Measurements from ENCODE around the gene PPP1CA. TPM values are rescaled to one million over a fixed set of nuclear protein-coding genes. Genes with fewer than 3 reads are reported as not detected.
"Not testable (repeated sequence)": the region's sequence is repeated elsewhere in the genome, so short reads cannot be mapped to it uniquely, and the experiment has no call there.

Gene PPP1CA
- total RNA-seq, 1 donor from 2014 or later: 347 TPM

GRCh38 chr11:67435031-67435726 lies 33.5 kb upstream of the PPP1CA start:
- intact Hi-C loops (cut with micrococcal nuclease): no loop called here

GRCh38 chr11:67434395-67434881 lies 32.8 kb upstream of the PPP1CA start:
- intact Hi-C loops (cut with micrococcal nuclease): no loop called here

DNA sequence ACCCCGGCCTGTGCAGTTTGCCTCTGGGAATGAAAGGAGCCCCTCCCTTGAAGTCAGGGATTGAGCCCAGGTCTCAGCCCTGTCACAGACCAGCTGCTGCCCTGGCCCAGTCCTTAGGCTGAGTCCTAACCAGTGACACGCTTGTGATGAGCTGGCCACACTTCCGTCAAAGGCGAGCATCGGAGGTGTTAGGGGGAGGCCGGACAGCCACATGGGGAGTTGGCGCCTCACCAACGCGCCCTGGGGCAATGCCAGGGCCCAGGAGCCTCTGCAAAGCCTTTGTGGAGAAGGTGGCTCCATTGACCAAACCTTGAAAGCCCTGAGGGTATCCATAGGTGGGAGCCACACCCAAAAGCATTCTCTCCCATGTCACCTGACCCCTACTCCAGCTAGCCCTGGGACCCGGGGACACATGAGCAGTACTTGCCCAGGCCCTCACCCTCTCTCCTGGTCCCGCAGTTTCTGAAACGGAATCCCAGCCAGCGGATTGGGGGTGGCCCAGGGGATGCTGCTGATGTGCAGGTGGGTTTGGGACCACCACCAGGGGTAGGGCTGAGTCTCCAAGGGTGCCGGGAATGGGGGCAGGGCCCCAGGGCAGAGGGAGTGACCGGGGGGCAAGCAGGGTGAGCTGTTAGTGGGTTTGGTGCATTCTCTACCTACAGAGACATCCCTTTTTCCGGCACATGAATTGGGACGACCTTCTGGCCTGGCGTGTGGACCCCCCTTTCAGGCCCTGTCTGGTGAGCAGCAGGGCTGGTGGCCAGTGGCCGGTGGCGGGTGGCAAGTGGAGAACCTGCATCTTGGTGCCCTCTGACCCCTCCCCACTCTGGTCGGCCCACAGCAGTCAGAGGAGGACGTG lies 32.1 kb upstream of the PPP1CA start:
- intact Hi-C loops (cut with micrococcal nuclease): no loop called here

GRCh38 chr11:67432655-67433349 lies 31.1 kb upstream of the PPP1CA start:
- intact Hi-C loops (cut with micrococcal nuclease): no loop called here

- intact Hi-C loops (cut with micrococcal nuclease): no loop called here
These were observed 29.9 kb upstream of the PPP1CA start for GRCh38 chr11:67431346-67432249.

DNA sequence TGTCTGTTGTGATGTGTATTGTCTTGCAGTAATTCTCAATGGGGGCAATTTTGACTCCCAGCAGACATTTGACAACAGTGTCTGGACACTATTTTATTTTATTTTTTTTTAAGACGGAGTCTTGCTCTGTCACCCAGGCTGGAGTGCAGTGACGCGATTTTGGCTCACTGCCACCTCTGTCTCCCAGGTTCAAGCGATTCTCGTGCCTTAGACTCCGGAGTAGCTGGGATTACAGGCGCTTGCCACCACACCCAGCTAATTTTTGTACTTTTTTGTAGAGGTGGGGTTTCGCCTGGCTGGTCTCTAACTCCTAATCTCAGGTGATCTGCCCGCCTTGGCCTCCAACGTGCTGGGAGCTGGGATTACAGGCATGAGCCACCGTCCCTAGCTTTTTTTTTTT lies 28.1 kb upstream of the PPP1CA start:
- intact Hi-C loops (cut with micrococcal nuclease): no loop called here

DNA sequence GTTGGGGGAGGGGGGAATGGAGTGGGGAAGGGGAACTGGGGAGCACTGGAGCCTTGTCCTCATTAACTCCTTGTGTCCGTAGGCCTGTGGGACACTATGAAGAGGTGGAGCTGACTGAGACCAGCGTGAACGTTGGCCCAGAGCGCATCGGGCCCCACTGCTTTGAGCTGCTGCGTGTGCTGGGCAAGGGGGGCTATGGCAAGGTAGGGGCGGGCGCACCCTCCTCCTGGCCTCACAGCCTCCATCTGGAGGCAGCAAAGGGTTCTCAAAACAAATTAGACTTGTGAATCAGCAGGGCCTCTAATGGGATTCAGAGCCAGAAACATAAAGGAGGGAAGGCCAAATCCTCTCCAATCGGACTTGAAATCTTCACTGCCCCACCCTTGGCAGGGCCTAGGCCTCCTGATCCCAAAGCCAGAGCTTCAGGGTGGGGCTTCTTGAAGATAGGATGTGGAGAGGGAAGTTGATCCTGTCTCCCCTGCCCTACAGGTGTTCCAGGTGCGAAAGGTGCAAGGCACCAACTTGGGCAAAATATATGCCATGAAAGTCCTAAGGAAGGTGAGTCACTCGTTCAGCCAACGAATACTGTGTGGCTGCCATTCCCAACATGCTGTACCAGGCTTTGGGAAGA lies 27.5 kb upstream of the PPP1CA start:
- intact Hi-C loops (cut with micrococcal nuclease): no loop called here

DNA sequence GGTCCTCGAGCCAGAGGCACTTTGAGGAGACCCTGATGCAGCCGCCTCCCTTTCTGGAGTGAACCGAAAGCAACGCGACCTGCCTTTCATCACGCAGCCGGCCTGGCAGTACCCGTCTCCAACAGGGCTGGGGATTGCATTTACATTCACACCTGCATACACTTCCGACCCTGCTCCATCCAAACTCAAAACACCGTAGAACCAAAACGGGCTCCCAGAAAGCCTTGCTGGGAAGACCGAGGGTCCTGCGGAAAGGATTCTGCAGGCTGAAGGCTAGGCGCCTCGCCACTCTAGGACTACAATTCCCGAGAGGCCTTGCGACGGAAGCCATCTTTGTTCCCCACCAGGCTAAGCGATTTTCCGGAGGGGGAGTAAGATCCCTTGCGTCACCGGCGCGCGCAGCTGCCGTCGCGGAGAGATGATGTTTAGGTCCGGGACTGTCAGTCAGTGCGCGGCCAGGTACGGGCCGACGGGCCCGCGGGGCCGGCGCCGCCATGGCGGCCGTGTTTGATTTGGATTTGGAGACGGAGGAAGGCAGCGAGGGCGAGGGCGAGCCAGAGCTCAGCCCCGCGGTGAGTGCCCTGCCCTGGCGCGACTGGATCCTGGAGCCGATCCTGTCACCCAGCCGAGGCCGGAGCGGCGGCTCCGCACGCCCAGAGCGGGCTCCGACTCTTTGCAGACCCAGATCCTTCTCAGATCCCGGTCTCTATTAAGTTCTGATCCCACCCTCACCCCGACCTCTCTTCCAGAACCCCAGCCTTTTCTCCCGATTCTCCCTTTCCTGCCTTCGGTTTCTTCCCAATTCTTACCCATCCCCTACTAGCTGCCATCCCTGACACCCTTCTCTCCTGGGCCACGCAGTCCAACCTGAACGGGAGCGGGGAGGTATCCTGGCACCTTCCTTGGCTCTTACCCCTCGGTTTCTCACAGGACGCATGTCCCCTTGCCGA lies 26.7 kb upstream of the PPP1CA start, which contains the start of gene RPS6KB2:
RPS6KB2 (plus strand) TSS at position 443 of the 950 bp plus-strand sequence; CDS start at position 495, 52 bp downstream.
- intact Hi-C loops (cut with micrococcal nuclease): loop anchor here (1.0 kb wide), 7 partner anchors 8 to 80 kb away; partner anchors contain the start of genes CDK2AP2, POLD4 and TMEM134

DNA sequence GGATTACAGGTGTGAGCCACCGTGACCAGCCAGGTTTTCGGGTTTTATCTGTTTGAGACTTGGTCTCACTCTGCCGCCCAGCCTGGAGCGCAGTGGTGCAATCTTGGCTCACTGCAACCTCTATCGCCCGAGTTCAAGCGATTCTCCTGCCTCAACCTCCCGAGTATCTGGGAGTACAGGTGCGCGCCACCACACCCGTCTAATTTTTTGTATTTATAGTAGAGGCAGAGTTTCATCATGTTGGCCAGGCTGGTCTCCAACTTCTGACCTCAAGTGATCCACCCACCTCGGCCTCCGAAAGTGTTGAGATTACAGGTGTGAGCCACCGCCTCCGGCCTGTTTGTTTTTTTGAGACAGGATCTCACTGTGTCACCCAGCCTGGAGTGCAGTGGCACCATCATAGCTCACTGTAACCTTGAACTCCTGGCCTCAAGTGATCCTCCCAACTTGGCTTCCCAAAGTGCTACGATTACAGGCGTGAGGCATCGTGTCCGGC lies 25.8 kb upstream of the PPP1CA start:
- intact Hi-C loops (cut with micrococcal nuclease): not testable (repeated sequence)

DNA sequence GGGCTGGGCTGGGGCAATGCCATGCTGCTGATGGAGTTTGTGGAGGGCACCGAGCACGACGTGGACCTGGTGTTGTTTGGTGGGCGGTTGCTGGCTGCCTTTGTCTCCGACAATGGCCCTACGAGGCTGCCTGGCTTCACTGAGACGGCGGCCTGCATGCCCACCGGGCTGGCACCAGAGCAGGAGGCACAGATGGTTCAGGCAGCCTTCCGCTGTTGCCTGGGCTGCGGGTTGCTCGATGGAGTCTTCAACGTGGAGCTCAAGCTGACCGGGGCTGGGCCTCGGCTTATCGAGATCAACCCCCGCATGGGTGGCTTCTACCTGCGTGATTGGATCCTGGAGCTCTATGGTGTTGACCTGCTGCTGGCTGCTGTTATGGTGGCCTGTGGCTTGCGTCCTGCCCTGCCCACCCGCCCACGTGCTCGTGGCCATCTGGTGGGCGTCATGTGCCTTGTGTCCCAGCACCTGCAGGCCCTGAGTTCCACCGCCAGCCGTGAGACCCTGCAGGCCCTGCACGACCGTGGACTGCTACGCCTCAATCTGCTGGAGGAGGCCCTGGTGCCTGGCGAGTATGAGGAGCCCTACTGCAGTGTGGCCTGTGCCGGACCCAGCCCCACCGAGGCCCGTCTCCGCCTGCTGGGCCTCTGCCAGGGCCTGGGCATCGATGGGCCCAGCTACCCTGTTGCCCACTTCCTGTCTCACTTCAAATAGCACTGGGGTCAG lies 22.4 kb upstream of the PPP1CA start:
- intact Hi-C loops (cut with micrococcal nuclease): no loop called here

DNA sequence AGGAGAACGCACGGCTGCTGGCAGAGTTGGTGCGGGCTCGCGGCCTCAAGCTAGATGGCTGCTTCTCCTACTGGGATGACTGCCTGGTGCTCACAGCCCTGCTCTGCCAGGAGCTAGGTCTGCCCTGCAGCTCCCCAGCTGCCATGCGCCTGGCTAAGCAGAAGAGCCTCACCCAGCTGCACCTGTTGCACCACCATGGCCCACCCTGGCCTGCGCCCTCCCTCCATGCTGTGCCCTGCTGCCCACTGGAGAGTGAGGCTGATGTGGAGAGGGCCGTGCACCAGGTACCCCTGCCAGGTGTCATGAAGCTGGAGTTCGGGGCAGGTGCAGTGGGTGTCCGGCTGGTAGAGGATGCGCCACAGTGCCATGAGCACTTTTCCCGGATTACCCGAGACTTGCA lies 21.8 kb upstream of the PPP1CA start:
- intact Hi-C loops (cut with micrococcal nuclease): no loop called here

- intact Hi-C loops (cut with micrococcal nuclease): no loop called here
These were observed 21.2 kb upstream of the PPP1CA start for GRCh38 chr11:67422891-67423290.

DNA sequence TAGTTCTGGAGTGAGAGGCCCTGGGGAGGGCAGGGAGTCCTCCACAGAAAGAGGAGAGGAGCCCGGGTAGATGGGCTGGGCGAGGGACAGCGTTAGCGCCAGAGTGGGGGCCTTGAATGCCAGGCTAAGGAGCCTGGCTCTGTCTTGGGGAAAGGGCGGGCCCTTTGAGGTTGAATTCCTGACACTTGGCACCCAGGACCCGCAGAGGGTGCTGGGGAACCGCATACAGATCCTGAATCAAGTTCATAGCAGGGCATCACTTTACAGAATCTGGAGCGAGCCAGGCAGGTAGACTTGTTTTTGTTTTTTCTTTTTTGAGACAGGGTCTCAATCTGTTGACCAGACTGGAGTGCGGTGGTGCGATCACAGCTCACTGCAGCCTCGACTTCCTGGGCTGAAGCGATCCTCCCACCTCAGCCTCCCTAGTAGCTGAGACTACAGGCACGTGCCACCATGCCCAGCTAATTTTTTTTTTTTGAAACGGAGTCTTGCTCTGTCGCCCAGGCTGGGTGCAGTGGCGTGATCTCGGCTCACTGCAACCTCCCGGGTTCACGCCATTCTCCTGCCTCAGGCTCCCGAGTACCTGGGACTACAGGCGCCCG lies 19.9 kb upstream of the PPP1CA start:
- intact Hi-C loops (cut with micrococcal nuclease): loop anchor here (1.0 kb wide), 4 partner anchors 18 to 87 kb away; partner anchors contain the start of genes AIP, CDK2AP2 and TMEM134

- intact Hi-C loops (cut with micrococcal nuclease): loop anchor here (1.0 kb wide), 4 partner anchors 18 to 87 kb away; partner anchors contain the start of genes AIP, CDK2AP2 and TMEM134
These were observed 19.2 kb upstream of the PPP1CA start for GRCh38 chr11:67420646-67421429.

DNA sequence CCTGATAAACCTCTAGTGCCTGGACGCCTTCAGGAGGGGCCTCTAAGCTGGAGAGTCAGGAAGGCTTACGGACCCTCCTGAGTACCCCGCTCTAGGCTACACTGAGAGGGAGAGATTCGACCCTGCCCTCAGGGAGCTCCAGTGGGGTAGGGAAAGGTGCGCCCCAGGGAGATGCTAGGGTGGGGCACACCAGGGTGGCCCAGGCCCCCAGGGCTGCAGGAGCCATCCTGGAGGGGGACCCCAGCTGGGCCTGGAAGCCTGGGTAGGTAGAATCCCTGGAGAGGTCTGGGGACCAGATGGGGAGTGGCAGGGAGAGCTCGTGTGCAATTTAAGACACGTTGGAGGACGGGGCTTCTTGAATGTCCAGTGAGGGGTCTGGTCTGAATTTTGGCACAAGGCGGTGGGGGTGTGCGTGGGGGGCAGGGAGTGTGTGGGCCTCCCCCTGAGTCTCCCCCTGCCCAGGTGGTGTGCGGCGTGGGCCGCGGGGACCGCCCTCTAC lies 18.5 kb upstream of the PPP1CA start:
- intact Hi-C loops (cut with micrococcal nuclease): no loop called here

- intact Hi-C loops (cut with micrococcal nuclease): no loop called here
These were observed 17.8 kb upstream of the PPP1CA start for GRCh38 chr11:67419325-67420049.

Measured in T-helper 1 cell treated with Interleukin-12 subunit alpha and Interleukin-12 subunit beta and Interleukin-4 antibody, amounts not matched to agents 30 ng/mL and 1 ng/mL, for 36 hours (primary cell).